GM12878 (cell line): ENCODE results near the gene RBM42.

Source experiments
- ATF3 ChIP-seq: IDR thresholded peaks from 2 replicates; pipeline ENCODE4 v1.6.1; 2011; ENCODE audit warnings: low read depth, mild to moderate bottlenecking, low read length, moderate library complexity, borderline replicate concordance; ENCODE audit errors: extremely low read depth
- BCLAF1 ChIP-seq: fragments of 450-650 bp; IDR thresholded peaks from 2 replicates; pipeline ENCODE4 v1.6.1; 2017; ENCODE audit warnings: antibody characterized with exemption, mild to moderate bottlenecking, moderate library complexity
- FOXM1 ChIP-seq: IDR thresholded peaks from 2 replicates; pipeline ENCODE4 v1.6.1; 2012; ENCODE audit warnings: low read depth, mild to moderate bottlenecking, inconsistent platforms, low read length, moderate library complexity
- MAX ChIP-seq: IDR thresholded peaks from 2 replicates; pipeline ENCODE4 v1.6.1; 2012; ENCODE audit warnings: low read depth, low read length, improper control_type of control experiment
- NFYB ChIP-seq: IDR thresholded peaks from 2 replicates; pipeline ENCODE4 v1.6.1; 2011; ENCODE audit warnings: low read depth, mild to moderate bottlenecking, low read length, improper control_type of control experiment, moderate library complexity; ENCODE audit not compliant: insufficient read depth
- POLR2A ChIP-seq: IDR thresholded peaks from 2 replicates; pipeline ENCODE4 v1.6.1; 2011; ENCODE audit warnings: low read depth, mild to moderate bottlenecking, low read length
- POLR2AphosphoS2 ChIP-seq: IDR thresholded peaks from 2 replicates; pipeline ENCODE4 v1.6.1; 2011; ENCODE audit warnings: low read depth, mild to moderate bottlenecking, low read length, improper control_type of control experiment, moderate library complexity
- RAD21 ChIP-seq: IDR thresholded peaks from 2 replicates; pipeline ENCODE4 v1.6.1; 2011; ENCODE audit warnings: mild to moderate bottlenecking, low read depth, low read length, moderate library complexity; ENCODE audit not compliant: insufficient read depth
- RAD51 ChIP-seq: fragments of 450-650 bp; IDR thresholded peaks from 2 replicates; pipeline ENCODE4 v1.6.1; 2016; ENCODE audit warnings: moderate library complexity, mild to moderate bottlenecking, inconsistent platforms
- STAT1 ChIP-seq: fragments of 450-650 bp; conservative IDR thresholded peaks from 2 replicates; pipeline ENCODE4 v1.6.1; 2014; ENCODE audit warnings: antibody characterized with exemption, mild to moderate bottlenecking
- TF ChIP-seq, protein P1 (sequence below), 3 experiments: IDR thresholded peaks in 2 of 3; conservative IDR thresholded peaks in 1 of 3; 2 replicates each; pipeline ENCODE4 v1.5.1; 2011; ENCODE audit warnings: low read depth in 3 of 3, low read length in 3 of 3, mild to moderate bottlenecking in 3 of 3, control low read depth in 2 of 3, moderate library complexity in 2 of 3, inconsistent platforms in 1 of 3, mixed read lengths in 1 of 3; ENCODE audit not compliant: control insufficient read depth in 2 of 3, insufficient read depth in 1 of 3; ENCODE audit errors: extremely low read depth in 1 of 3

DNA sequence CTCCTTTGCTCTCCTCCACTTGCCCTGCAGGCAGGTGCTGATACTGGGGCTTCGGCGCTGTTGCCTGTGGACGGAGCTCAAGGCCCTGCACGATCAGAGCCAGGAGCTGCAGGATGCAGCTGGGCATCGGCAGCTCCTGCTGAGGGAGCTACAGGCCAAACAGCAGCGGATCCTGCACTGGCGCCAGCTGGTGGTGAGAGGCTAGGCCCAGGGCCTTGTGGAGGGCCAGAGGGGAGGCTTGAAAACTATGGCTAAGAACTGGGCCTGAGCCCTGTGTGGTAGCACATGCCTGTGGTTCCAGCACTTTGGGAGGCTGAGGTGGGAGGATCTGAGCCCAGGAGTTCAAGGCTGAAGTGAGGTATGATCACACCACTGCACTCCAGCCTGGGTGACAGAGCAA, 10.0 kb upstream of the RBM42 start:
- TF ChIP-seq POLR2AphosphoS2 (no peak), RAD21 (no peak), RAD51 (no peak), BCLAF1 (no peak), MAX (no peak), STAT1 (no peak), POLR2A (no peak), NFYB (no peak), FOXM1 (no peak), ATF3 (no peak)
- TF ChIP-seq, protein P1, sequence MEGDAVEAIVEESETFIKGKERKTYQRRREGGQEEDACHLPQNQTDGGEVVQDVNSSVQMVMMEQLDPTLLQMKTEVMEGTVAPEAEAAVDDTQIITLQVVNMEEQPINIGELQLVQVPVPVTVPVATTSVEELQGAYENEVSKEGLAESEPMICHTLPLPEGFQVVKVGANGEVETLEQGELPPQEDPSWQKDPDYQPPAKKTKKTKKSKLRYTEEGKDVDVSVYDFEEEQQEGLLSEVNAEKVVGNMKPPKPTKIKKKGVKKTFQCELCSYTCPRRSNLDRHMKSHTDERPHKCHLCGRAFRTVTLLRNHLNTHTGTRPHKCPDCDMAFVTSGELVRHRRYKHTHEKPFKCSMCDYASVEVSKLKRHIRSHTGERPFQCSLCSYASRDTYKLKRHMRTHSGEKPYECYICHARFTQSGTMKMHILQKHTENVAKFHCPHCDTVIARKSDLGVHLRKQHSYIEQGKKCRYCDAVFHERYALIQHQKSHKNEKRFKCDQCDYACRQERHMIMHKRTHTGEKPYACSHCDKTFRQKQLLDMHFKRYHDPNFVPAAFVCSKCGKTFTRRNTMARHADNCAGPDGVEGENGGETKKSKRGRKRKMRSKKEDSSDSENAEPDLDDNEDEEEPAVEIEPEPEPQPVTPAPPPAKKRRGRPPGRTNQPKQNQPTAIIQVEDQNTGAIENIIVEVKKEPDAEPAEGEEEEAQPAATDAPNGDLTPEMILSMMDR (IDR thresholded peaks at IDR 0.05 in 2 of 3, conservative IDR thresholded peaks at IDR 0.05 in 1 of 3; ENCODE audit: control insufficient read depth in 2 of 3, extremely low read depth in 1 of 3, insufficient read depth in 1 of 3, low read depth in 3 of 3, low read length in 3 of 3) = no peak
